Sigmoid colon (tissue), 7 donors: ENCODE measurements around the gene GJD2. TPM values are rescaled to one million over a fixed set of nuclear protein-coding genes. Genes with fewer than 3 reads are reported as not detected.

ENCODE experiments used
- DNase-seq: peaks from one replicate; pipeline ENCODE4 v3.0.0-alpha.2; 2019
- H3K27ac ChIP-seq, 4 donors: fragments of 200-600 bp; sonication (generic); one replicate each; pipeline ENCODE4 v1.5.1; 2016 to 2019; ENCODE audit warnings: mild to moderate bottlenecking in 1 of 4
- H3K27me3 ChIP-seq, 3 donors: fragments of 200-600 bp; sonication (generic); one replicate each; pipeline ENCODE4 v1.5.1; 2019; ENCODE audit warnings: mild to moderate bottlenecking in 1 of 3
- H3K36me3 ChIP-seq, 4 donors: fragments of 200-600 bp; sonication (generic); one replicate each; pipeline ENCODE4 v1.5.1; 2016 to 2019
- H3K4me1 ChIP-seq, 4 donors: fragments of 200-600 bp; sonication (generic); one replicate each; pipeline ENCODE4 v1.5.1; 2017 to 2019
- H3K4me3 ChIP-seq, 4 donors: fragments of 200-600 bp; sonication (generic); one replicate each; pipeline ENCODE4 v1.5.1; 2017 to 2019; ENCODE audit warnings: mild to moderate bottlenecking in 2 of 4, moderate library complexity in 1 of 4
- H3K9me3 ChIP-seq, 4 donors: fragments of 200-600 bp in 3 of 4; sonication (generic) in 3 of 4; one replicate each; pipeline versions ENCODE4 v1.5.1 to v1.6.1; 2013 to 2019
- CTCF ChIP-seq, 4 experiments: fragments of 450-650 bp in 3 of 4; fragments of 200-600 bp in 1 of 4; IDR thresholded peaks; one replicate each; pipeline ENCODE4 v1.5.1; 2016 to 2019; ENCODE audit warnings: antibody characterized with exemption in 4 of 4, mild to moderate bottlenecking in 3 of 4, moderate library complexity in 2 of 4
- EP300 ChIP-seq, 4 donors: sonication (generic); formaldehyde crosslinking; IDR thresholded peaks; one replicate each; pipeline ENCODE4 v1.6.1; 2017; ENCODE audit warnings: antibody characterized with exemption in 4 of 4
- POLR2A ChIP-seq, 2 donors: fragments of 450-650 bp; IDR thresholded peaks; one replicate each; pipeline ENCODE4 v1.6.1; 2016; ENCODE audit warnings: antibody characterized with exemption in 2 of 2, mild to moderate bottlenecking in 2 of 2, moderate library complexity in 2 of 2
- POLR2AphosphoS5 ChIP-seq, 4 donors: sonication (generic); formaldehyde crosslinking; IDR thresholded peaks; one replicate each; pipeline ENCODE4 v1.6.1; 2017; ENCODE audit warnings: antibody characterized with exemption in 4 of 4
- WGBS, 2 donors: extraction: QIAGEN DNeasy Blood & Tissue Kit; methylation state at CpG; one replicate each; pipeline ENCODE4 v1.1.7; 2013; 5-methylcytosine and 5-hydroxymethylcytosine counted together
- intact Hi-C: fragments of 100-400 bp; cut with DNase I; formaldehyde crosslinking; loops from one replicate; pipeline ENCODE4 v1.15.1; 2023
- polyA plus RNA-seq, 3 donors: library from polyadenylated mRNA; stranded (reverse); fragments of 200-250 nt; gene quantifications; one replicate each; pipeline ENCODE4 v1.2.3, GENCODE V29; 2013
- total RNA-seq, 4 donors: library from RNA; depleted of rRNA; stranded (reverse); fragments of >200 nt; gene quantifications; one replicate each; pipeline ENCODE4 v1.1.0, GENCODE V29; 2016
- donor health status: healthy with polysubstance abuse.
- donor health status: Bipolar disorder and iron deficiency.
- donor health status: healthy.

Gene GJD2
- total and polyA plus RNA-seq, 7 donors, result 0.28 TPM; not detected in 6

GRCh38 chr15:34759347-34759746, 4.5 kb upstream of the GJD2 start:
- WGBS, 2 donors, result 48 to 49% methylated on average over 3 of the region's 3 CpGs
- Histone ChIP-seq H3K36me3 (no peaks in the 10 kb centered on the region), H3K27me3 (peaks cover 12 to 30% (median 23%) of the 10 kb centered on the region in 3 donors), H3K4me3 (no peak overlapping the region), H3K4me1 (peaks cover 0 to 9% (median 8%) of the 10 kb centered on the region in 4 donors), H3K9me3 (no peaks in the 10 kb centered on the region), H3K27ac (no peak overlapping the region)
- intact Hi-C loops, result no loop called here
- no peak for DNase-seq
- TF ChIP-seq POLR2AphosphoS5 (IDR thresholded peaks at IDR 0.05) (no peak), EP300 (IDR thresholded peaks at IDR 0.05) (no peak), POLR2A (IDR thresholded peaks at IDR 0.05) (no peak), CTCF (IDR thresholded peaks at IDR 0.05) (no peak)

GRCh38 chr15:34757262-34757661, 2.5 kb upstream of the GJD2 start:
- no peak overlapping the region for H3K27ac ChIP-seq
- intact Hi-C loops, result no loop called here
- H3K4me1 ChIP-seq, result peaks cover 0 to 11% (median 11%) of the 10 kb centered on the region in 4 donors
- no peak overlapping the region for H3K4me3 ChIP-seq
- TF ChIP-seq POLR2A (IDR thresholded peaks at IDR 0.05), result no peak
- TF ChIP-seq POLR2AphosphoS5 (IDR thresholded peaks at IDR 0.05), result no peak
- no peak for TF ChIP-seq CTCF (IDR thresholded peaks at IDR 0.05)
- no peak for TF ChIP-seq EP300 (IDR thresholded peaks at IDR 0.05)
- H3K27me3 ChIP-seq, result peaks cover 18 to 51% (median 38%) of the 10 kb centered on the region in 3 donors
- 68 to 84% methylated on average over 3 of the region's 3 CpGs for WGBS, 2 donors
- H3K36me3 ChIP-seq, result no peaks in the 10 kb centered on the region
- no peaks in the 10 kb centered on the region for H3K9me3 ChIP-seq
- DNase-seq, result no peak

DNA sequence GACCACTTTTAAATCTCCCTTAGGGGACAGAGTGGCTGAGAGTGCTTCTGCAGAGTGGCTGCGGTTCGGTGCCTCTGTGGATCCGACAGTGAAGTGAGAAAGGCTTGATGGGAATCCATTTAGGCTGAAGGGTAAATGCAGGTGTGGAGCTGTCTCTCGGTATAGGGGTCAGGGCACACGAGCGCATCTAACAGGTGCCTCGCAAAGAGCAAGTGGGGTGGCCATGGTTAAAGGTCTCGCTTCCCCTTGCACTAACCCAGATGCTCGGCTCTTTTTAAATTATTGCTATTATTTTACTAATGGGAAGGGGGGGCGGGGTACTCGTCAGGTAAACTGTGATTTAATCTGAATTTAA, 598 bp upstream of the GJD2 start:
- 4 to 8% methylated on average over 11 of the region's 11 CpGs for WGBS, 2 donors

GRCh38 chr15:34754171-34754601, 612 bp downstream of the GJD2 start:
- peaks cover 18 to 52% (median 38%) of the 10 kb centered on the region in 3 donors for H3K27me3 ChIP-seq
- intact Hi-C loops, result no loop called here

More for the DNA sequence above, 598 bp upstream of the GJD2 start:
- Histone ChIP-seq H3K27ac (no peak overlapping the region), H3K4me3 (no peak overlapping the region), H3K4me1 (peaks cover 0 to 11% (median 11%) of the 10 kb centered on the region in 4 donors), H3K27me3 (peaks cover 18 to 52% (median 38%) of the 10 kb centered on the region in 3 donors), H3K36me3 (no peaks in the 10 kb centered on the region), H3K9me3 (no peaks in the 10 kb centered on the region)
- TF ChIP-seq EP300 (IDR thresholded peaks at IDR 0.05) (no peak), POLR2AphosphoS5 (IDR thresholded peaks at IDR 0.05) (no peak), CTCF (IDR thresholded peaks at IDR 0.05) (no peak), POLR2A (IDR thresholded peaks at IDR 0.05) (no peak)
- intact Hi-C loops, result no loop called here
- DNase-seq, result no peak

More at GRCh38 chr15:34754171-34754601, 612 bp downstream of the GJD2 start:
- H3K36me3 ChIP-seq, result no peaks in the 10 kb centered on the region
- peak overlapping the region in 2 of 4 donors; percentile 25 to 30 for H3K4me3 ChIP-seq
- 10 to 23% methylated on average over 27 of the region's 27 CpGs for WGBS, 2 donors
- no peak for DNase-seq
- no peaks in the 10 kb centered on the region for H3K9me3 ChIP-seq
- no peak for TF ChIP-seq POLR2AphosphoS5 (IDR thresholded peaks at IDR 0.05)
- TF ChIP-seq POLR2A (IDR thresholded peaks at IDR 0.05), result no peak
- no peak for TF ChIP-seq EP300 (IDR thresholded peaks at IDR 0.05)
- TF ChIP-seq CTCF (IDR thresholded peaks at IDR 0.05), result no peak
- H3K27ac ChIP-seq, result no peak overlapping the region
- H3K4me1 ChIP-seq, result peaks cover 0 to 11% (median 11%) of the 10 kb centered on the region in 4 donors
